HG02798 (cell line): ENCODE results near the gene ASAH2.
"Not testable (repeated sequence)": the region's sequence is repeated elsewhere in the genome, so short reads cannot be mapped to it uniquely, and the experiment has no call there.

Experiments
- ATAC-seq: cut with Tn5 transposase; IDR thresholded peaks from one replicate; pipeline ENCODE4 v1.9.1; 2021; ENCODE audit warnings: mild to moderate bottlenecking; ENCODE audit not compliant: unreplicated experiment, poor library complexity

ASAH2 gene

DNA sequence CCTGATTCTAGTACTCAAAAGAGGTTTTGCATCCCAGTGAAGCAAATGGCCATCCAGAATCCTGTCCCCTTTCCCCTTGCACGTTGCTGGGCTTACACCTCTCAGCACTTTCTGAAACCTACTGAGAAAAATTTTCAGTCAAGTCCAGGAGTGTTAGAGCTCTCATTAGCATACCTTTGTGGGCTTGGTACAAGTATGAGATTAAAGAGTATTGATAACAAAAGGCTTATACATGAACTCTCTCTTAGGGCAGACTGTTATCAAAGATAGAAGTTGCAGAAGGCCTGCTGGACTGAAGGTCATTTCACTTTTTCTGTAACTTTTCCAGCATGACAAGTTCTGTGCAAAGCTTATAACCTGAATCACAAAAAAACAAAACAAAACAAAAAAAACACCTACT is at the start of gene ASAH2:
Gene ASAH2 (minus strand): TSS at position 123 of the 400 bp plus-strand sequence. CDS start 2,906 bp downstream, outside the sequence.
- ATAC-seq: no peak

DNA sequence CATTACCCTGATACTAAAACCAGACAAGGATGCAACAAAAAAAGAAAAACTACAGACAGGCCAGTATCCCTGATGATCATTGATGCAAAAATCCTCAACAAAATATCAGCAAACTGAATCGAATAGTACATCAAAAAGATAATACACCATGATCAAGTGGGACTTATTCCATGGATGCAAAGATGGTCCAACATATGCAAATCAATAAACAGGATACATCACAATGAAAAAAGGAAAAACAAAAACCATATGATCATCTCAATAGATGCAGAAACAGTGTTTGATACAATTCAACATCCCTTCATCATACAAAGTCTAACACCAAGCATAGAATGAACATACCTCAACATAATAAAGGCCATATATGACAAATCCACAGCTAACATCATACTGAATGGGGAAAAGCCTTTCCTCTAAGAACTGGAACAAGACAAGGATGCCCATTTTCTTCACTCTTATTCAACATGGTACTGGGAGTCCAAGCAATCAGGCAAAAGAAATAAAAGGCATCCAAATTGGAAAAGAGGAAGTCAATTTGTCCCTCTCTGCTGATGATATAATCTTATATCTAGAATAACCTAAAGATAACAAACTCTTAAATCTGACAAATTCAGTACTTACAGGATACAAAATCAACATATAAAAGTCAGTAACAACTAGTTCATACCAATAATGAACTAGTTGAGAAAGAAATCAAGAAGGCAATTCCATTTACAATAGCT is 48.8 kb upstream of the ASAH2 start:
- no peak for ATAC-seq

- ATAC-seq: no peak
These were observed 44.1 kb upstream of the ASAH2 start for GRCh38 chr10:50295367-50295766.

GRCh38 chr10:50294582-50294981 is 43.3 kb upstream of the ASAH2 start:
- no peak for ATAC-seq

DNA sequence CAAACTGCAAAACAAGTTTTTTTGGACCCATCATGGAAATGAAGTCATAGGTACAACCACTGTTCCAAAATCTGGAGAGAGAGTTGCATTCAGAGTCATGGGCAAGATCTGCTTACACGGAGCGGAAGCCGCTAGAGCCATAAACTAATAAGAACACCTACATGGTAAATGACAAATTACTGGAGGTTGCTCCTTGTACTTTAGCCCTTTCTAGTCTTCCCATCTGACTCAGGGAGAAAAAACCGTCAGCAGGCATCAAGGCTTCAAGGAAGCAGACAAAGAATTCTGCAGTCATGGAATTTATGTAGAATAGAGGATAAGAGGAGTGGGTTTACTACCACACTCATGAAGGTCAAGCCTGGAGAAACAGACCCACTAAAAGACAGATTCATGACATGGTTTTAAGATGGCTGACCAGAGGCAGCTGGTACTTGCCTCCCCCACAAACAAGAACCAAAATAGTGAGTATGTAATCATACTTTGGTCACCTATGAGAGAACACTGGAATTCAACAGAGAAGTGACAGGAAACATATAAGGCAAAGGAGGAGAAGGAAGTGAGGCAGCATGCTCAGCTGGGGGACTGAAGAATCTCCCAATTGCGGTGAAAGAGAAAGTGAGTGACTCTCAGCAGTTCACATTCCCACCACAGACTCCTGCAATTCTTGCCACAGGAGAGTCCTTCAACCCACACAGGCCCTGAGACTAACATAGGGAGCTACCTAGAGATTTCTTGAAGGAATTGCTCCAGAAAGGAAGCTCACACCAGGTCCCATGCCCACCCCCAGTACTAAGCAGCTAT is 42.4 kb upstream of the ASAH2 start:
- ATAC-seq: no peak

- no peak for ATAC-seq
These were observed 40.0 kb upstream of the ASAH2 start for GRCh38 chr10:50291261-50291850.

- no peak for ATAC-seq
These were observed 37.9 kb upstream of the ASAH2 start for GRCh38 chr10:50289196-50289595.

DNA sequence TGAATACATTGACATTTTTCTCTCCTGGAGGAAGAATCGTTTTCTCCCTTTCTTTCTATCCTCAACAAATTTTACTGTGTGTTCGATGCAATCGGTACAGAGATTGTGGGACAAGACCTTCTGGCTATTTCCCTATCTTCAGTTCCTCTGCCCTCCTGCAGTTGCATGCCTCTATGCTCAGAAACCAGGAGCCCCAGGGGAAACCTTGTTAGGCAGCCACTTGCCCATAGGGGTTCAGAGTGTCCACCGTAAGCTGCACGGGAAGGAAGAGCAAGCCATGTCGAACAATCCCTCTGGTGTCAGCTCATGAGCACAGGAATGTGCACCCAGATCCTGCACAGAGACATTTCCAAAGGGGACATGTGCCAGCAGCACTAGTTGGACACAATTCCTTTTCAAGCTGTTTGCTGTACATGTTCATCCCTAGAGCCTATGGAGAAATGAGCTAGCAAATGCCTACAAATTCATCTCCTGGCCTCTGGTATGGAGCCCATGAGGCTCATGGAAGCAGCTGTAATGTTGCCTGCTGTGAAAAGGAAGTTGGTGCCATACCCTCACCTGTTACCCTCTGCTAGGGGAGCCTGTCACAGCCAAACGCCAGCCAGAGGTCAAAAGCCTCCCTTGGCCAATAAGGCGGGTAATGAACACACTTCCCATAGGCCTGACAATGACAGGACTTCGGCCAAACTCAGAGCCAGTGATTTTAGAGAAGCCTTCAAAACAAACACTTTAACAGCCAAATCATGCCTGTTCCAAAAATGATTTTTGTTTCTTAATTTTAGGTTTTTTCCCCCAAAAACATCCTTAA is 35.9 kb upstream of the ASAH2 start:
- ATAC-seq: no peak

DNA sequence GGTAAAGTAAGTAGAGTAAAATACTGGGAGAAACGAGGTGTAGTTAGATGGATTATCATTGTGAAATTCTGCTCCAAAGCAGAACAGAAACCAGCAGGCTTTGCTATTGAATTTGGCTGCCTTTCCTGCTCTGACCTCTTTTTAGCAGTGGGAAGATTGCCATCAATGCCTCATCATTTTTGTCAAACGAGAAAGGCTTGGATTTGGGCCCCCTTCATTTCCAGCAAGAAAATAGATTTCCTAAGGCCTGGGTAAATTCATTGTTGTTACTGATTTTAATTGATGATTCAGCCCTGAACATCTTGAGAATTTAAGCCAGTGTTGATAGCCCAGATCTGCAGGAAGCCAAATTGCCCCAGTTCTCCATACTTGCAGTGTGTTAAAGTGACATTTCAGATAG is 35.2 kb upstream of the ASAH2 start:
- ATAC-seq: no peak

DNA sequence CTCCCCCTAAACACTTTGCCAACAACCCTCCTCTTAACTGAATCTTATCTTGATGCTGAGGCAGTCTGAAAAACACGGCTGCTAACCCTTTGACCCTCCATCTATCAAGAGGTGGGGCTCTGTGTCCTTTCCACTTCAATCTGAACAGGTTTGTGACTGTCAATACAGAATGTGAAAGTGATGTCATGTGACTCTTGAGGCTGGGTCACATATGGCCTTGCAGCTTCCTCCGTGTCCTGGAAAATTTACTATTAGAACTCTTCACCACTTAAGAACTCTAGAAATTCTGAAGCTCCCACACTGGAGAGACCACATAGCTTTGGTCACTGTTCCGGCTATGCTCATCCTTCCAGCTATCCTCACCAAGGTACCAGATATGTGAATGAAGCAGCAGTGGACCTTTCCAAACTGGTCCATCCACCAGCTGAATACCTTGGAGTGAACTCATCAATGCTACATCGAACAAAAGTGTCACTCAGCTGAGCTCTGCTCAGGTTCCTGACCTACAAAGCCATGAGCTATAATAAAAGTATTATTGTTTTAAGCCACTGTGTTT is 30.7 kb upstream of the ASAH2 start:
- ATAC-seq: no peak

GRCh38 chr10:50281210-50281966 is 30.1 kb upstream of the ASAH2 start:
- ATAC-seq: no peak

DNA sequence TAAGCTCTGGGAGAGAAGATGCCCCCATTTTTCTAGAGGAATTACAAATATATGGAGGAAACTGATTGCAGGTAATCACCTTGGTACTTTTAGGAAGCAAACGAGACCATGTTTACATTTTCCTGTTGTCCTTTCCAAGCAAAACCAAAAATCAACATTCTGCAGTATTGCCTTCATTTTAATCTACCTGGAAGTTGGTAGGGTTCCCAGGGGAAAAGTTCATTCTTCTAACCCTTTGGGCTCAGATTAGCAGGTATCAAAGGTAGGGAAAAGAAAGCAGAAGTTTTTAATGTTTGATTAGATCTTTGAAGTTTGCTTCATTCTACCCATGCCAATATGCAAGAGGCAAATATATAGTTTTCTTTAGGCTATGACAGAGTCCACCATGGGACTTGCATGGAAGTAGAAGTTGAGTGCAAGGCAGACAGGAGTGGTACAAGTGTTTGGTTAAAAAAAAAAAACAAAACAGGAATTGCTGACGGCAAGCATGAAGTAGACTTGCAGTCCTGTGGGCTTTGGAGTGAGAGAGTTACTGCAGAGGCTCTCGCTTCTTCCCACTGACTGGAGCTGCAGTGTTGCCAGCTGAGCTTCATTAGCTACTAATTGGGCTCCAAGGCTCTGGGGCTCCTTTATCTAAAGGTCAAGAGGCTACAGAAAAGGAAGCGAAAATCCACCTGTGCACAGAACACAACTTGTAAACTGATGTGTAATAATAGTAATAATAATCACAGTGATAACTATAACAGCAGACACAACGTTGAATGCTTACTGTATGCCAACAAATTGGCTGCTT is 28.9 kb upstream of the ASAH2 start:
- no peak for ATAC-seq

GRCh38 chr10:50279489-50279888 is 28.2 kb upstream of the ASAH2 start:
- no peak for ATAC-seq

- peak; percentile 76 for ATAC-seq
These were observed 24.4 kb upstream of the ASAH2 start for GRCh38 chr10:50275650-50276235.

- no peak for ATAC-seq
These were observed 21.2 kb upstream of the ASAH2 start for GRCh38 chr10:50272531-50272930.

DNA sequence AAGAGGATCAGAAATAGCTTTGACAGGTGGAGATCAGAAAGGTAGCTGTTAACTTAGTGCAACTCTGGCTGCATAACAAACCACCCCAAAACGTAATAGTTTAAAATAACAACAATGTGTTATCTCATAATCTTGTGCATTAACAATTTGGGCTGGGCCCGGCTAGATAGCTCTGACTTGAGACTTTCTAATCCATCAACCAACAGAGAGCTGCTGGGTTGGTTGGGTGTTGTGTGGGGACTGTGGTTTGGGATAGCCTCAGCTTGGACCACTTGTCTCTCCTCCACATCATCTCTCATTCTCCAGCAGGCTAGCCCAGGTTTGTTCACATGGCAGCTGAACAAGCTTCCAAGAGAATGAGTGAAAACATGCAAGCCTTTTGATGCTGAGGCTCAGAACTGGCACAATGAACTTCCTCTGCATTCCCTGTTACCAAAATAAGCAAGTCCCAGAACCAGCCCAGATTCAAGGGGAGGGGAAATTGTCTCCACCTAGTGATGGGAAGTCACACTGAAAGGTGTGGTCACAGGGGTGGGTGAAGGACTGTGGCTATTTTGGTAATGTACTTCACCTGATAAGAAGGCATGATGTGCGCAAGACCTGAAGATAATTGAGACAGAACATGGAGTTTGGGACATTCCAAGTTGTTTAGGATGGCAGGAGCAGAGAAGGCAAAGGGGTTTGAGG is 20.4 kb upstream of the ASAH2 start:
- no peak for ATAC-seq

- ATAC-seq: not testable (repeated sequence)
These were observed 16.6 kb upstream of the ASAH2 start for GRCh38 chr10:50267877-50268276.

DNA sequence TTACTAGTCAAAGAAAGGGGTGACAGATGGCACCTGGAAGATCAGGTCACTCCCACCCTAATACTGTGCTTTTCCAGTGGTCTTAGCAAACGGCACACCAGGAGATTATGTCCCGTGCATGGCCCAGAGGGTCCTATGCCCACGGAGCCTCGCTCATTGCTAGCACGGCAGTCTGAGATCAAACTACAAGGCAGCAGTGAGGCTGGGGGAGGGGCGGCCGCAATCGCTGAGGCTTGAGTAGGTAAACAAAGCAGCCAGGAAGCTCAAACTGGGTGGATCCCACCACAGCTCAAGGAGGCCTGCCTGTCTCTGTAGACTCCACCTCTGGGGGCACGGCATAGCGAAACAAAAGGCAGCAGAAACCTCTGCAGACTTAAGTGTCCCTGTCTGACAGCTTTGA is 11.3 kb upstream of the ASAH2 start:
- ATAC-seq: not testable (repeated sequence)
